Activated CD4-positive, alpha-beta T cell treated with anti-CD3 and anti-CD28 coated beads, Interleukin-2, amount 50 U/mL, for 1 hour (primary cell): ENCODE measurements around the gene GNG7.
"Not testable (repeated sequence)": the region's sequence is repeated elsewhere in the genome, so short reads cannot be mapped to it uniquely, and the experiment has no call there.

Source experiments
- DNase-seq: peaks from one replicate; pipeline ENCODE4 v3.0.0-alpha.2; 2020

The GNG7 gene

DNA sequence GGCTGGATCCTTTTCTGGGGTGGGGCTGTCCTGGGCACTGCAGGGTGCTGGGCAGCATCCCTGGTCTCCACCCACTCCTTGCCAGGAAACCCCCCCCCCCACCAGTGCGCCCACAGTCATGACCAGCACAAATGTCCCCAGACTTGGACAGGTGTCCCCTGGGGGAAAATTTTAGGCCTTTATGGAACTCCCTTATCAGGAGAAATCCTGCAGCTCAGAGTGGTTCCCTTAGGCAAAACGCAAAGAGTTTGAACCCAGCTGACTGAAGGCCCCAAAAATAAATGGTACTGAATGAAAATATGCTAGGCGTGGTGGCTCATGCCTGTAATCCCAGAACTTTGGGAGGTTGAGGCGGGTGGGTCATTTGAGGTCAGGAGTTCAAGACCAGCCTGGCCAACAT is 174.8 kb downstream of the GNG7 start:
- no peak for DNase-seq

DNA sequence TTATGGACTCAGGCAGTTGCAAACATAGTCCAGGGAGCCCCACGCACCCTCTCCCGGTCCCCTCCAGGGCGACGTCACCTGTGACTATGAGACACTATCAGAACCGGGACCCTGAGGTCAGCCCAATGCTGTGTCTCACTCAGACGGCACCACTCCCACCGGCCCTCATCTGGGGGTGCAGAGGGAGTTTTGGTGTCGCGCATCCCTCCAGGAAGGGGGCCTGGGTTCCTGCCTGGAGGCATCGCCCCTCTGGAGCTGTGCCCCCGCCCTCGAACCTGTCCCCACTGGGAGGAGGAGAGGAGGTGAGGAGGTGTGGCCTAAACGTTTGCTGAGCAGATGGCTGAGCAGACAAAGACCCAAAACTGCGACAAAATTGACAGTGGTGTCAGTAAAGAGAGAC is 175.3 kb downstream of the GNG7 start:
- no peak for DNase-seq

- no peak for DNase-seq
Measured at GRCh38 chr19:2524840-2525723, 177.4 kb downstream of the GNG7 start.

DNA sequence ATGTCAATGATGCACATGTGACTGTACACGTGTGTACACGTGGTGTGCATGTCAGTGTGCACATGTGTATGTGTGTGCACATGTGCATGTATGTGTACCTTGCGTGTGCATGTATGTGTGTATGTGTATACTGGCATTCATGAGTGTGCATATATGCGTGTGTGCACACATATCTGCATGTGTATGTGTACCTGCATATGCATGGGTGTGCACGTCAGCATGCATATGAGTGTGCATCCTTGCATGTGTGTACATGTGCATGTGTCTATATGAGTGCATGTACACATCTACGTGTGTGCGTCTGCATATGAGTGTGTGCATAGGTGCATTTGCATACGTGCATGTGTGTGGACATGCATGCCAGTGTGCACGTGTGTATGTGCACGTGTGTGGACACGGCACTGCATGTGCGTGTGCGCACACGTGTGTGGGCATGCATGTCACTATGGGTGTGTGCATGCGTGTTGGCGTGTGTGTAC is 178.1 kb downstream of the GNG7 start:
- DNase-seq: no peak

GRCh38 chr19:2523630-2524311 is 178.7 kb downstream of the GNG7 start:
- no peak for DNase-seq

DNA sequence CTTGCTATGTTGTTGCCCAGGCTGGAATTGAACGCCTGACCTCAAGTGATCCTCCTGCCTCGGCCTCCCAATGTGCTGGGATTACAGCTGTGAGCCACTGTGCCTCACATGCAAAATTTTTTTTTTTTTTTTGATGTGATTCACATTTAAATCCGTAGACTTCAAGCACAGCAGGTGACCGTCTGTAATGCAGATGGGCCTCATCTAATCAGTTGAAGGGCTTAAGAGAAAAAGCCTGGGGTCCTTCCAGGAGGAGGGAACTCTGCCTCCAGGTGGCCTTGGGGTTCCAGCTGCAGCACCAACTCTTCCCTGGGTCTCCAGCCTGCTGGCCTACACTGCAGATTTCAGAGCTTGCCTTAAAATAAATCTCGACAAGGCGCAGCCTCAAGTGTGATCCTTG is 183.0 kb downstream of the GNG7 start:
- DNase-seq: no peak

- DNase-seq: not testable (repeated sequence)
Measured at GRCh38 chr19:2518856-2519255, 183.6 kb downstream of the GNG7 start.

GRCh38 chr19:2517881-2518601 is 184.5 kb downstream of the GNG7 start:
- DNase-seq: peak; percentile 18

- DNase-seq: no peak
Measured at GRCh38 chr19:2516727-2517126, 185.8 kb downstream of the GNG7 start.

- DNase-seq: no peak
Measured at GRCh38 chr19:2514981-2515518, 187.4 kb downstream of the GNG7 start.

- no peak for DNase-seq
Measured at GRCh38 chr19:2512523-2513431, 189.7 kb downstream of the GNG7 start.

- DNase-seq: no peak
Measured at GRCh38 chr19:2511991-2512390, 190.5 kb downstream of the GNG7 start.

DNA sequence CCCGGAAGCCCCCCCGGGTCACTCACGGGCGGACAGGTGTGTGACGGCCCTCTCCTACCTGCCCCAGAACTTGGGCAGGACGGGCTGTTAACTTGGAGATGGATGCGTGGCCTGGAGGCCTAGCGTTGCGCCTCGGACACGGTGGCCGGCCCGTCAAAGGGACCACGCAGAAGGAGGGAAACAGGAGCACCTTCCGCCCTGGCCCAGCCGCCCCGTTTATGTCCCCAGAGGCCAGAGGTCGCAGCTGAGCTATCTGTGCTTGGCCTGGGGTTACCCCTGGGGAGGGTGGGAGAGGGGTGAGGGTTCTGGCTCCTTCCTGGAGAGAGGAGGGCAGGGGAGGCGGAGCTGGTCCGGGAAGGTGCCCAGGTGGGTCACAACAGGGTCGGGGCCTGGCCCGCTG is 190.9 kb downstream of the GNG7 start:
- no peak for DNase-seq

GRCh38 chr19:2509096-2509495 is 193.4 kb downstream of the GNG7 start:
- no peak for DNase-seq

GRCh38 chr19:2507109-2507508 is 195.4 kb downstream of the GNG7 start:
- DNase-seq: no peak

- DNase-seq: not testable (repeated sequence)
Measured at GRCh38 chr19:2506656-2507055, 195.8 kb downstream of the GNG7 start.

DNA sequence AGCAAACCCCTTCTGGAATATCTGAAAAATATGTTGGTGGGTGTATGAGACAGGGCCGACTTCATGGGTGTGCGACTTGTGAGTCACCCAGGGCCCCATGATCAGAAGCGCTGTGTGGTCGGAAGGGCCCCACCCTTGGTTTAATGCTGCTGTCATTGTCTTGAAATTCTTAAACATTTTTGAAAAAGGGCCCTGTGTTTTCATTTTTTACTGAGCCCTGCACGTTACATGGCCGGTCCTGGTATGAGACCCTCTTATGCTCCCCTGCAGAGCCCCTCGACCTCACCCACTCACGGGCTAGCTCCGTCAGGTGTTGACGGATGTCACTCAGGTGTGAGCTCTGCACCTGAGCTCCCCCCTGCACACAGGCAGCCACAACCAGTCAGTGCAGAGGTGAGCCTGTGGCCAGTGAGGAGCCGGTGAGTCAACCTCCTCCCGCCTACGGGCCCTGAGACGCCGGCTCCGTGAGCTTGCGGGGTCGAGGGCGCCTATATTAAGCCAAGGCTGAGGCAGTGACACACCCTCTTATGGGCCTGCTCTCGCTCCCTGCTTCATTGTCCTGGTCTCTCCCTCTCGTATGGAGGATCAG is 198.9 kb downstream of the GNG7 start:
- DNase-seq: peak; percentile 72

- no peak for DNase-seq
Measured at GRCh38 chr19:2500841-2501261, 201.6 kb downstream of the GNG7 start.

GRCh38 chr19:2500156-2500555 is 202.3 kb downstream of the GNG7 start:
- DNase-seq: no peak

GRCh38 chr19:2497186-2497585 is 205.3 kb downstream of the GNG7 start:
- no peak for DNase-seq

DNA sequence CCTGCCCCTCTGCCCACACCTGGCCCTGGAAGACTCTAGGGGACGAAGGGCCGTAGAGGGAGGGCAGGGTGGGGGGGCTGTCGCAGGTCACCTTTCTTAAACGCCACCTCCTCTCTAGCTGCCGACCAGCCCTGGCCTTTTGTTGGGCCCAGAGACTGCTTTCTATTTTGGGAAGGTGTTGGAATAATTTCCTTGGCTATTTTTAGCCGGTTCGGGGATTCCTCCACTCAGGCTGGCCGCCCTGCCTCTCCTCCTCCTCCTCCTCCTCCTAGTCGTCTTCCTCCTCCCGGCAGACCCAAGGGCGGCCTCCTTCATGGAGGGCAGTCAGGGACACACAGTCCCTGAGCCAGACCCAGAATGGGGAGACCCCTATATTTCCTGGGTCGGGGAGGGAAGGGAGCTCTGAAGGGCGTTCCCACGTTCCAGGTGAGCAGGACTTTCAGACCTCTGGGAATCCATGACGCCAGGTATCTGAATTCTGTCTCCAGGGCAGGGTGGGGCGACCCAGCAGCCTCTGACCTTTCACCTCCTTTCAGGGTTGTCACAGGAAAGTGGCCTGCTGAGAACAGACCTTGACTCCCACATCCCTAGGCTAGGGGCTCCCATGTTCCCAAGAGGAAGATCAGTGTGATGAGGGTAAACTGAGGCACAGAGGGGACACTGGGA is 206.7 kb downstream of the GNG7 start:
- no peak for DNase-seq
